Measurements from ENCODE around the gene C9orf43. TPM values are rescaled to one million over a fixed set of nuclear protein-coding genes. Genes with fewer than 3 reads are reported as not detected.
"Not testable (repeated sequence)": the region's sequence is repeated elsewhere in the genome, so short reads cannot be mapped to it uniquely, and the experiment has no call there.

C9orf43 gene
- total RNA-seq, 6 experiments from 2014 or later = 0.40 to 1.0 (median 0.50) TPM

DNA sequence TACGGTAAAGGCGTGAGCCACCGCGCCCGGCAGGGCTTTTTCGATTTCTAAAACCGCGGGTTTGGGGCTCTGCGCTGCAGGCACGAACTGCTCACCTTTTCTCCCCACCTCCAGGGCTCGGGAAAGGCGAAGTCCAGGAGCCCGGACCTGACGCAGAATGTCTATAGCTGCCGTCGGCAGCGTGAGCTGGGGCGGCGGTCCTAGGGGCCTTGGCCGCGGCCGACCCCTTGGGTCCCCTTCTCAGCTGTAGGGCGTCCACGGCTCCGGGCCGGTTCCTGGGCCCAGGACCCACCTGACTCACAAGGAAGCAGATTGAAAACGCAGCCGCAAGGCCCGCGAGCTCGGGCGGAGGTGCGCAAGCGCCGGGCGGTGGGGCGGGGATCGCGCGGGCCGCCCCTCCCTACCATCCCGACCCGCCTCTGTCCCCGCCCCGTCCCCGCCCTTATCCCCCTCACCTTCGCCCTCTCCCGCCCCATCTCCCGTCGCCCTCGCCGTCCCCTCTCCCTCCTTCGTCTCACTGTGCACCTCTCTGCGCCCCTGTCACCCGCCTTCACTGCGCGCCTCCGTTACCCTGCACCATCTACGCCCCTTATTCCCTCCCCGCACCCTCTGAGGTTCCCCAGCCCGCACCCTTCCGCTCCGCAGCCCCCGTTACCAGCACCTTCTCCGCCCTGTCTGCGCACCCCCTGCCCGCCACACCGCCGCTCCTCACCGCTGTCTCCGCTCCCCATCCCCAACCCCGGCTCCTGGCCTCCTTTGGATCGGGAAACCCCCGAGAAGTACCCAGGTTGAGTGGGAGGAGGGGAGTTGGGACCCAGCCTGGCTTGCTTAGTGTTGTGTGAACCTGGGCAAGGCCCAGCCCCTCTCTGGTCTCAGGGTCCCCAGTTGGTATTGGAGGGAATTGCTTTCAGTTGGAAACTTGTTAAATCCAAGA is 33.6 kb upstream of the C9orf43 start, which contains the start of gene HDHD3:
Gene HDHD3 (minus strand): TSS at position 353 of the 934 bp plus-strand sequence. CDS start 2,632 bp downstream, outside the sequence.
- ATAC-seq = peak; percentile 83 to 95 (median 86)
- peaks cover 0 to 58% (median 22%) of the 10 kb centered on the region in 4 donors for H3K4me1 ChIP-seq
- H3K36me3 ChIP-seq = peaks cover 0 to 25% (median 8%) of the 10 kb centered on the region in 4 donors
- no peaks in the 10 kb centered on the region for H3K27me3 ChIP-seq
- H3K4me3 ChIP-seq = peak within 1 kb of the TSS; percentile 68 to 99 (median 94)
- TF ChIP-seq, protein P1, sequence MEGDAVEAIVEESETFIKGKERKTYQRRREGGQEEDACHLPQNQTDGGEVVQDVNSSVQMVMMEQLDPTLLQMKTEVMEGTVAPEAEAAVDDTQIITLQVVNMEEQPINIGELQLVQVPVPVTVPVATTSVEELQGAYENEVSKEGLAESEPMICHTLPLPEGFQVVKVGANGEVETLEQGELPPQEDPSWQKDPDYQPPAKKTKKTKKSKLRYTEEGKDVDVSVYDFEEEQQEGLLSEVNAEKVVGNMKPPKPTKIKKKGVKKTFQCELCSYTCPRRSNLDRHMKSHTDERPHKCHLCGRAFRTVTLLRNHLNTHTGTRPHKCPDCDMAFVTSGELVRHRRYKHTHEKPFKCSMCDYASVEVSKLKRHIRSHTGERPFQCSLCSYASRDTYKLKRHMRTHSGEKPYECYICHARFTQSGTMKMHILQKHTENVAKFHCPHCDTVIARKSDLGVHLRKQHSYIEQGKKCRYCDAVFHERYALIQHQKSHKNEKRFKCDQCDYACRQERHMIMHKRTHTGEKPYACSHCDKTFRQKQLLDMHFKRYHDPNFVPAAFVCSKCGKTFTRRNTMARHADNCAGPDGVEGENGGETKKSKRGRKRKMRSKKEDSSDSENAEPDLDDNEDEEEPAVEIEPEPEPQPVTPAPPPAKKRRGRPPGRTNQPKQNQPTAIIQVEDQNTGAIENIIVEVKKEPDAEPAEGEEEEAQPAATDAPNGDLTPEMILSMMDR (IDR thresholded peaks at IDR 0.05) = no peak
- TF ChIP-seq POLR2A (IDR thresholded peaks at IDR 0.05) = peak; percentile 77
- 1% methylated on average over 41 of the region's 74 CpGs for WGBS (ENCODE audit: insufficient coverage, low coverage, low lambda C conversion rate, missing lambda C conversion rate)
- H3K9me3 ChIP-seq = no peaks in the 10 kb centered on the region
- DNase-seq = peak; percentile 89 to 91 (median 90)
- intact Hi-C loops (cut with DNase I) = no loop called here
- peak within 1 kb of the TSS; percentile 56 to 83 (median 70) for H3K27ac ChIP-seq

DNA sequence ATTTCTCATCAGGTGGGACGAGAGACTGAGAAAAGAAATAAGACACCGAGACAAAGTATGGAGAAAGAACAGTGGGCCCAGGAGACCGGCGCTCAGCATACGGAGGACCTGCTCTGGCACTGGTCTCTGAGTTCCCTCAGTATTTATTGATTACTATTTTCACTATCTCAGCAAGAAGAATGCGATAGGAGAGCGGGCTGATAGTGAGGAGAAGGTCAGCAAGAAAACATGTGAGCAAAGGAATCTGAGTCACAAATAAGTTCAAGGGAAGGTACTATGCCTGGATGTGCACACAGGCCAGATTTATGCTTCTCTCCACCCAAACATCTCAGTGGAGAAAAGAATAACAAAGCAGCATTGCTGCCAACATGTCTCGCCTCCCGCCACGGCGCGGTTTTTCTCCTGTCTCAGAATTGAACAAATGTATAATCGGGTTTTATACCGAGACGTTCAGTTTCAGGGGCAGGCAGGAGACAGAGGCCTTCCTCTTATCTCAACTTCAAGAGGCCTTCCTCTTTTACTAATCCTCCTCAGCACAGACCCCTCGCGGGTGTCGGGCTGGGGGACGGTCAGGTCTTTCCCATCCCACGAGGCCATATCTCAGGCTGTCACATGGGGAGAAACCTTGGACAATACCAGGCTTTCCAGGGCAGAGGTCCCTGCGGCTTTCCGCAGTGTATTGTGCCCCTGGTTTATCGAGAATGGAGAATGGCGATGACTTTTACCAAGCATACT is 31.3 kb upstream of the C9orf43 start:
- ATAC-seq; H3K9me3 ChIP-seq; H3K4me3 ChIP-seq; DNase-seq; intact Hi-C loops (cut with DNase I); H3K27me3 ChIP-seq: not testable (repeated sequence)
- Histone ChIP-seq H3K36me3 (peaks cover 0 to 10% (median 2%) of the 10 kb centered on the region in 4 donors), H3K4me1 (peaks cover 0 to 62% (median 24%) of the 10 kb centered on the region in 4 donors), H3K27ac (peak overlapping the region in 2 of 3 donors; percentile 16 to 60)
- 29% methylated on average over 23 of the region's 24 CpGs for WGBS (ENCODE audit: insufficient coverage, low coverage, low lambda C conversion rate, missing lambda C conversion rate)

DNA sequence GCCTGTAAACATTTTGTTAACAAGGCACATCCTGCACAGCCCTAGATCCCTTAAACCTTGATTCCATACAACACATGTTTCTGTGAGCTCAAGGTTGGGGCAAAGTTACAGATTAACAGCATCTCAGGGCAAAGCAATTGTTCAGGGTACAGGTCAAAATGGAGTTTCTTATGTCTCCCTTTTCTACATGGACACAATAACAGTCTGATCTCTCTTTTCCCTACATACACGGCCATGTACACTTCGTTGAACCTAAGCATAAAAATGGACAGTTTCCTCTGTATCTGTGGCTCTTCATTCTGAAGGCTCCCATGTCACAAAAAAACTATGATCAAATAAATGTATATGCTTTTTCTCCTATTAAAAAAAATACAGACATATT is 30.7 kb upstream of the C9orf43 start:
- Histone ChIP-seq H3K27ac (peak overlapping the region in 1 of 3 donors; percentile 40), H3K4me1 (peaks cover 0 to 61% (median 21%) of the 10 kb centered on the region in 4 donors)
- H3K9me3 ChIP-seq; H3K4me3 ChIP-seq; DNase-seq; ATAC-seq; H3K27me3 ChIP-seq; H3K36me3 ChIP-seq; intact Hi-C loops (cut with DNase I): not testable (repeated sequence)
- 52% methylated on average over 2 of the region's 2 CpGs for WGBS (ENCODE audit: insufficient coverage, low coverage, low lambda C conversion rate, missing lambda C conversion rate)

DNA sequence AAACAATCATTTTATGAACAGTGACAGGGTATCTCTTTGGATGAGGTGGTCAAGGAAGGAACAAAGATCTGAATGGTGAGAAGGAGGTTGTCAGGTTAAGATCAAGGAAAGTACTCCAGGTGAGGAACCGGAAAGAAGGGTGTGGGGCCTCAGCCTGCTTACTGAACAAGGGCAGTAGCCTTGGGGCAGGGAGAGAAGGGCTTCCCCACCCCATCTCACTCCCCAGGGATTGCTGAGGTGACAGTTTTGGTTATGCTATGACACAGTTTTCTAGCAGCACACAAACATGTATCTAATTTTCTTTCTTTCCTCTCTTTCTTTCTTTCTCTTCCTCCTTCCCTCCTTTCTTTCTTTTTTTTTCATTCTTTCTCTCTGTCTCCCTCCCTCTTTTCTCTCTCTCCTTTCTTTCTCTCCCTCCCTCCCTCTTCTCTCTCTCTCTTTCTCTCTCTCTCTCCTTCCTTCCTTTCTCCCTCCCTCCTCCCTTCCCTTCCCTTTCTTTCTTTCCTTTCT is 29.6 kb upstream of the C9orf43 start:
- no peak for TF ChIP-seq POLR2A (IDR thresholded peaks at IDR 0.05)
- TF ChIP-seq, protein P1 (IDR thresholded peaks at IDR 0.05) = no peak
- H3K27ac ChIP-seq = peak overlapping the region in 2 of 3 donors; percentile 40 to 50
- no peak overlapping the region for H3K4me3 ChIP-seq
- DNase-seq = no peak
- no peaks in the 10 kb centered on the region for H3K27me3 ChIP-seq
- H3K9me3 ChIP-seq = no peaks in the 10 kb centered on the region
- H3K4me1 ChIP-seq = peaks cover 0 to 56% (median 18%) of the 10 kb centered on the region in 4 donors
- no peaks in the 10 kb centered on the region for H3K36me3 ChIP-seq
- WGBS (ENCODE audit: insufficient coverage, low coverage, low lambda C conversion rate, missing lambda C conversion rate) = no CpG with 5 or more reads among the region's 1 CpG
- intact Hi-C loops (cut with DNase I) = no loop called here
- ATAC-seq = no peak

DNA sequence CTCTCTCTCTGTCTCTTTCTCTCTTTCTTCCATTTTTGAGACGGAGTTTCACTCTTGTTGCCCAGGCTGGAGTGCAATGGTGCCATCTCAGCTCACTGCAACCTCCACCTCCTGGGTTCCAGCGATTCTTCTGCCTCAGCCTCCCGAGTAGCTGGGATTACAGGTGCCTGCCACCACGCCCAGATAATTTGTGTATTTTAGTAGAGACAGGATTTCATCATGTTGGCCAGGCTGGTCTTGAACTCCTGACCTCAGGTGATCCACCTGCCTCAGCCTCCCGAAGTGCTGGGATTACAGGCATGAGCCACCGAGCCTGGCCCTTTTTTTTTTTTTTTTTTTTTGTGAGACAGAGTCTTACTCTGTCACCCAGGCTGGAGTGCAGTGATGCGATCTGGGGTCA is 29.1 kb upstream of the C9orf43 start:
- ATAC-seq; DNase-seq; H3K36me3 ChIP-seq; H3K9me3 ChIP-seq; H3K4me3 ChIP-seq; H3K27me3 ChIP-seq; intact Hi-C loops (cut with DNase I): not testable (repeated sequence)
- Histone ChIP-seq H3K27ac (peak overlapping the region in 2 of 3 donors; percentile 37 to 76), H3K4me1 (peaks cover 0 to 61% (median 19%) of the 10 kb centered on the region in 4 donors)
- 59% methylated on average over 5 of the region's 7 CpGs for WGBS (ENCODE audit: insufficient coverage, low coverage, low lambda C conversion rate, missing lambda C conversion rate)
